GM19099 (cell line): ENCODE measurements around the gene CCDC32.

Experiments
- POLR2A ChIP-seq: IDR thresholded peaks from 3 replicates; pipeline ENCODE4 v1.6.1; 2011; ENCODE audit warnings: low read depth; ENCODE audit not compliant: insufficient read length; ENCODE audit errors: extremely low read depth

Gene CCDC32

DNA sequence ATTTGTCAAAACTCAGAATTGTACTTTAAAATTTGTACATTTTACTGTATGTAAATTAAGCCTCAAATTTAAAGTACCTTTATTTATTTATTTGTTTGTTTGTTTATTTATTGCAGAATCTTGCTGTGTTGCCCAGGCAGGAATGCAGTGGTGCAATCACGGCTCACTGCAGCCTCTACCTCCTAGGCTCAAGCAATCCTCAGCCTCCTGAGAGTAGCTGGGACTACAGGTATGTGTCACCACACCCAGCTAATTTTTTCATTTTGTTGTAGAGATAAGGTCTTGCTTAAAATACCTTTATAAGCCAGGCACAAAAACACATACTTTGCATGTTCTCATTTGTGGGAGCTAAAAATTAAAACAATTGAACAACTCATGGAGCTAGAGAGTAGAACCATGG lies 56.6 kb downstream of the CCDC32 start:
- TF ChIP-seq POLR2A = no peak

DNA sequence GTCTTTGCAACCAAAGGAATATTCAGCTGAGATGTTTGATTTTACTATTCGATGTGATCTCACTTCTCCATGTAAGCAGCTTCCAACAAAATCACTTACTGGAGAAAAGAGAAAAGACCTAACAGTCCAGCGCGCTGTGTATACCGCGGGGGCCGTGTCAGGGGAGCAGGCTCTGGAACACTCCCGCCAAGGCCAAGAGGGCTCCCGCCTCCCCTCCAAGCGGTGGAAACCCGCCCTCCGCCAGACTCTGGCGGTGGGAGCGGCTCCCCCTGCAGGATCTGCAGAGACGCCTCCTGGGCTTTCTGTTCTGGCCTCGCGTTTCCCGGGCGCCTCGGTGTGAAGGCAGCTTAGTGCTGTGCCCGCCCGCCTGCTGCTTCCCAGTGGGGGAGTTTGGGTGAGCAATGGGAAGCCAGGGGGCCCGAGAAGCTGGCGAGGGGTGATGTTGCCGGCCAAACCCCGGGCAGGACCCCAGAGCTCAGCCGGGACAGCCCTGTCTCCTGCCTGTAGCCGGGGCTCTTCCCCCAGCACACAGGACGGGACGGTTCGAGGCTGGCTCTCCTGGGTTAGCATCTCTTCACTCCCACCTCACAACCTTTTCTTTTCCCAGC lies 57.8 kb downstream of the CCDC32 start:
- TF ChIP-seq POLR2A = no peak
